Stomach (tissue), 9 donors: ENCODE results near the gene INHBA. TPM values are rescaled to one million over a fixed set of nuclear protein-coding genes. Genes with fewer than 3 reads are reported as not detected.
A peak's percentile ranks its signal among the peaks of the same experiment; 100 is the strongest.

Source experiments
- DNase-seq, 2 donors: peaks; one replicate each; pipeline versions ENCODE4 v3.0.0 to v3.0.0-alpha.2; 2013 to 2019
- H3K27ac ChIP-seq, 5 donors: fragments of 200-600 bp in 4 of 5; sonication (generic) in 4 of 5; one replicate each; pipeline ENCODE4 v1.5.1; 2013 to 2019; ENCODE audit warnings: mild to moderate bottlenecking in 1 of 5, moderate library complexity in 1 of 5
- H3K27me3 ChIP-seq, 3 donors: fragments of 200-600 bp; sonication (generic); one replicate each; pipeline ENCODE4 v1.5.1; 2017 to 2019; ENCODE audit warnings: mixed run types in 1 of 3
- H3K36me3 ChIP-seq, 4 donors: fragments of 200-600 bp; sonication (generic); 1 replicate in 3 of 4; 2 replicates in 1 of 4; pipeline ENCODE4 v1.5.1; 2016 to 2019
- H3K4me1 ChIP-seq, 4 donors: fragments of 200-600 bp; sonication (generic); one replicate each; pipeline ENCODE4 v1.5.1; 2016 to 2019
- H3K4me3 ChIP-seq, 4 donors: fragments of 200-600 bp; sonication (generic) in 3 of 4; one replicate each; pipeline ENCODE4 v1.5.1; 2016 to 2019; ENCODE audit warnings: mild to moderate bottlenecking in 1 of 4
- H3K9me3 ChIP-seq, 4 donors: fragments of 200-600 bp; sonication (generic); one replicate each; pipeline ENCODE4 v1.5.1; 2016 to 2019
- CTCF ChIP-seq, 7 experiments: fragments of 450-650 bp in 4 of 7; fragments of 200-600 bp in 3 of 7; sonication (generic) in 3 of 7; IDR thresholded peaks; one replicate each; pipeline ENCODE4 v1.5.1; 2016 to 2019; ENCODE audit warnings: antibody characterized with exemption in 7 of 7, control low read depth in 2 of 7, mild to moderate bottlenecking in 1 of 7
- EP300 ChIP-seq: sonication (generic); formaldehyde crosslinking; IDR thresholded peaks from one replicate; pipeline ENCODE4 v1.6.1; 2017; ENCODE audit warnings: antibody characterized with exemption
- POLR2A ChIP-seq, 4 donors: fragments of 450-650 bp; IDR thresholded peaks; one replicate each; pipeline ENCODE4 v1.6.1; 2016; ENCODE audit warnings: antibody characterized with exemption in 4 of 4, control low read depth in 2 of 4, mild to moderate bottlenecking in 1 of 4, moderate library complexity in 1 of 4
- POLR2AphosphoS5 ChIP-seq, 3 donors: sonication (generic); formaldehyde crosslinking; IDR thresholded peaks; one replicate each; pipeline ENCODE4 v1.6.1; 2016; ENCODE audit warnings: antibody characterized with exemption in 3 of 3
- WGBS, 5 donors: extraction: QIAGEN DNeasy Blood & Tissue Kit in 3 of 5; methylation state at CpG; one replicate each; pipeline versions ENCODE4 v1.1.5 to v1.1.7; 2013 to 2018; 5-methylcytosine and 5-hydroxymethylcytosine counted together
- intact Hi-C: fragments of 100-400 bp; cut with DNase I; formaldehyde crosslinking; loops from one replicate; pipeline ENCODE4 v1.15.1; 2023; ENCODE audit warnings: low total_unique reads
- polyA plus RNA-seq, 3 donors: library from polyadenylated mRNA; stranded (reverse); fragments of 200-250 nt; gene quantifications; one replicate each; pipeline ENCODE4 v1.2.3, GENCODE V29; 2013
- total RNA-seq, 5 donors: library from RNA; depleted of rRNA; stranded (reverse); fragments of >200 nt; gene quantifications; one replicate each; pipeline versions ENCODE4 v1.1.0 to v1.2.3, GENCODE V29; 2014 to 2016
- donor health status: healthy with polysubstance abuse.
- donor health status: Bipolar disorder and iron deficiency.
- donor health status: healthy.

INHBA gene
- total and polyA plus RNA-seq, 8 donors = 0.44 to 4.8 (median 0.85) TPM; not detected in 3

GRCh38 chr7:41652267-41652666 is 50.6 kb downstream of the INHBA start:
- H3K27ac ChIP-seq = no peak overlapping the region
- TF ChIP-seq POLR2AphosphoS5 (IDR thresholded peaks at IDR 0.05) = no peak
- no peak for TF ChIP-seq CTCF (IDR thresholded peaks at IDR 0.05)
- TF ChIP-seq EP300 = no peak
- no peak for TF ChIP-seq POLR2A (IDR thresholded peaks at IDR 0.05)
- peak in 1 of 2 donors; percentile 39 for DNase-seq
- no peaks in the 10 kb centered on the region for H3K4me1 ChIP-seq
- WGBS, 5 donors = 26 to 91% (median 50%) methylated on average over 1 of the region's 1 CpG
- peaks cover 0 to 4% (median 0%) of the 10 kb centered on the region in 3 donors for H3K27me3 ChIP-seq
- intact Hi-C loops = no loop called here
- H3K4me3 ChIP-seq = no peak overlapping the region
- H3K36me3 ChIP-seq = no peaks in the 10 kb centered on the region
- H3K9me3 ChIP-seq = no peaks in the 10 kb centered on the region

GRCh38 chr7:41648501-41648900 is 54.4 kb downstream of the INHBA start:
- intact Hi-C loops = no loop called here
- TF ChIP-seq EP300 (no peak), CTCF (IDR thresholded peaks at IDR 0.05) (no peak), POLR2A (IDR thresholded peaks at IDR 0.05) (no peak), POLR2AphosphoS5 (IDR thresholded peaks at IDR 0.05) (no peak)
- no peak overlapping the region for H3K4me3 ChIP-seq
- WGBS, 5 donors = 54 to 68% (median 60%) methylated on average over 1 of the region's 1 CpG
- no peaks in the 10 kb centered on the region for H3K4me1 ChIP-seq
- no peaks in the 10 kb centered on the region for H3K27me3 ChIP-seq
- no peaks in the 10 kb centered on the region for H3K9me3 ChIP-seq
- no peak for DNase-seq
- H3K27ac ChIP-seq = no peak overlapping the region
- no peaks in the 10 kb centered on the region for H3K36me3 ChIP-seq

- WGBS, 5 donors = 34 to 57% (median 54%) methylated on average over 1 of the region's 1 CpG
- Histone ChIP-seq H3K27ac (no peak overlapping the region), H3K4me1 (no peaks in the 10 kb centered on the region), H3K27me3 (no peaks in the 10 kb centered on the region), H3K9me3 (peaks cover 0 to 5% (median 0%) of the 10 kb centered on the region in 4 donors), H3K36me3 (no peaks in the 10 kb centered on the region), H3K4me3 (no peak overlapping the region)
- TF ChIP-seq POLR2A (IDR thresholded peaks at IDR 0.05) (no peak), POLR2AphosphoS5 (IDR thresholded peaks at IDR 0.05) (no peak), EP300 (no peak), CTCF (IDR thresholded peaks at IDR 0.05) (no peak)
- intact Hi-C loops = no loop called here
- no peak for DNase-seq
Observed at GRCh38 chr7:41643616-41644015, 59.3 kb downstream of the INHBA start.

GRCh38 chr7:41641665-41642014 is 61.2 kb downstream of the INHBA start:
- 91 to 96% (median 93%) methylated on average over 2 of the region's 2 CpGs for WGBS, 5 donors
- Histone ChIP-seq H3K4me1 (no peaks in the 10 kb centered on the region), H3K9me3 (peaks cover 0 to 5% (median 0%) of the 10 kb centered on the region in 4 donors), H3K27me3 (no peaks in the 10 kb centered on the region), H3K4me3 (no peak overlapping the region), H3K36me3 (no peaks in the 10 kb centered on the region), H3K27ac (no peak overlapping the region)
- no peak for TF ChIP-seq EP300
- no peak for TF ChIP-seq POLR2A (IDR thresholded peaks at IDR 0.05)
- no peak for TF ChIP-seq CTCF (IDR thresholded peaks at IDR 0.05)
- TF ChIP-seq POLR2AphosphoS5 (IDR thresholded peaks at IDR 0.05) = no peak
- no peak for DNase-seq
- intact Hi-C loops = no loop called here
